MV-4-11 (cell line): ENCODE data around the gene TTC28.
"Not testable (repeated sequence)": the region's sequence is repeated elsewhere in the genome, so short reads cannot be mapped to it uniquely, and the experiment has no call there.

Experiments
- DNase-seq: peaks from one replicate; lab custom pipeline; 2025; lab: John Stamatoyannopoulos, UW

TTC28 gene

DNA sequence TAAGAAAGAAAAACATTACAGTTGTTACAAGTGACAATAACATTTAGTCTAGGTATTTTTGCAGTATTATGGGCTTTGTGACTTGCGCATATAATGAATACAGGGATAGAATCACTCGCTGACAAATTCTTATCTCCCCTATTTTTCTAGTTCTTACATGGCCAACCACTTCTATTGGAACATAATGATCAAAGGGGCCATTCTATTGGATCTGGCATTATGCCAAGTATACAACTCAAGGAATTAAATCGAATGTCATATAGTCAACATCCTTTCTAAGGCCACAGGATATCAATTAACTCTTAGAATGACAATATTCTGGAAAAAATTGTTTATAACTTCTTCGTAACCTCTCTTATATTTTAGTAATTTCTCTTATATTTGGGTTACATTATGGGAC lies 272.0 kb downstream of the TTC28 start:
- no peak for DNase-seq

DNA sequence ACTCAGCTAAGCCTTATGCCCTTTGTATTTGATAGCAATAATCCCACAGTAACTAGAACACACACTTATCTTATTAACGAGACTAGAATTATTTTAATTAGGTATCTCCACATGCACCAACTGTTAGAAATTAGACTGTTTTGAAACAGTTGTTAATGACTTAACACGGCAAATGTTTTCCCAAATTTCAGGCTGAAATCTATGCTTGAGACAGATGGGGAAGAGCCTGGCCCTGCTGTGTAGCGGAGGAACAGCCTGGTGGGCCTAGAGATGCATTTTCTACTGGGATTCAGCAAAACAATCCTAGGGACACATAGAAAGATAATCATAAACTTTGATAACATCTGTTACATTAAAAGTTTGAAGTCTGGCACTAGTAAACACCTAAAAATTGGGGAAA lies 273.4 kb downstream of the TTC28 start:
- no peak for DNase-seq

DNA sequence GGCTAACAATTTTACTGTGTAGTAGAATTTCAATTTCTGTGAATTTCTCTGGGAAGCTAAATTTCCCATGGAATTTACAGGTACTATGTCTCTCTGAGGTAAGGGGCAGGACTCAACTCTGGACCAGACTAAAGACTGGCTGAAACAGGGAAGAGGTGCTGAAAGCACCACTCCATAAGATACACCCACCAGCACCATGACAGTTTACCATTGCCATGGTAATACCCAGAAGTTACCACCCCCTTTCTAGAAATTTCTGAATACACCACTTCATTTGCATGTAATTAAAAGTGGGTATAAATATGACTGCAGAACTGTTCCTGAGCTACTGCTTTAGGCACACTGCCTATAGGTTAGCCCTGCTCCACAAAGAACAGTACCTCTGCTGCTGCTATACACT lies 274.1 kb downstream of the TTC28 start:
- no peak for DNase-seq

DNA sequence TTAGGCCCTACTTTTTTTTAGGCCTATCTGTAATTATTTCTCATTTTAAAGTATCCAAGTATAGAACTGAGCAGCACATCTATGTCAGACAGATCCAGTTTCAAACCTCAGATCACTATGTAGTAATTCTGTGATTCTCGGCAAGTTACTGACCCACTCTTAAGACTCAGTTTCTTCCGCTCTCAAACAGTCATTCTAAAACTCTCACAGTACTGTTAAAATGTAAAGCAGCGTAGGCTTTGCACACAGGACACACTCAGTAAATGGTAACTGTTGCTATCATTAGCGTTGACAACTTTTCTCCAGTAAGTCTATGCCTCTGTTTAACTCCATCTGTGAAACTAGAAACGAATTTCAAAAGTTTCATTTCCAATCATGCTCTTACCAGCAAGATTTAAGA lies 277.1 kb downstream of the TTC28 start:
- DNase-seq, result no peak

DNA sequence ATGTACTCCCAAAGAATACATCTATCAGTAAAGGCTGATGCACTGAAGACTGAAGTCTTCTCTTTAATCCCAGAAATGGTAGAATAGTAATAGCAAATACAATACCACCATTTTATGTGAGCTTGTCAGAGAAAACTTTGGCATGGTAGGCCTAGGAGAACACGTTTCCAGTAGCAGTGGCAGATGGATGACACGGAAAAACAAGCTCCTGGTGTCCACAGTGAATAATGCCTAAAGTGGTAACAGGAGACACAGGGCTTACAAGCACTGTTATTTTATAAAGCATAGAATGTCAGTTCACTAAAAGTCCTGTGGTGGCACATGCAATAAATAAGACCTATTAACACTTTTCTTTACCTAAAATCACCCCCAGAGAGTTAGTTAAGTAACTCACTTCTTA lies 277.6 kb downstream of the TTC28 start:
- DNase-seq, result no peak

DNA sequence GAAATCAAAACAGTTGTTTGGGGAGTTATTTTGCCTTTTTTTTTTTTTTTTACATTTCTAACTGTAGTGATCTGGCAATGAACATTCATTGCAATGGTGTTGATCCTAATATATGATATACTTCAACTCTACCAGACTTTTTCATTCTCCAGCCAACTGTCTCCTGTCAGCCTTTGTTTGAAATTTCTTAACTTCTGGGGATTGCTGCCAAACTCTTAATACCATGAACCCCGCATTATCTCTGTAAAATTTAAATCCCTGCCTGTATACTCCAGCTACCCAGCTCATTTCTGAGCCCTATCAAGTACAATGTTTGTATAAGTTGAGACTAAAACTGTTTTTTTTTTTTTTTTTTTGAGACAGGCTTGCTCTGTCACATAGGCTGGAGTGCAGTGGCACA lies 280.7 kb downstream of the TTC28 start:
- no peak for DNase-seq

DNA sequence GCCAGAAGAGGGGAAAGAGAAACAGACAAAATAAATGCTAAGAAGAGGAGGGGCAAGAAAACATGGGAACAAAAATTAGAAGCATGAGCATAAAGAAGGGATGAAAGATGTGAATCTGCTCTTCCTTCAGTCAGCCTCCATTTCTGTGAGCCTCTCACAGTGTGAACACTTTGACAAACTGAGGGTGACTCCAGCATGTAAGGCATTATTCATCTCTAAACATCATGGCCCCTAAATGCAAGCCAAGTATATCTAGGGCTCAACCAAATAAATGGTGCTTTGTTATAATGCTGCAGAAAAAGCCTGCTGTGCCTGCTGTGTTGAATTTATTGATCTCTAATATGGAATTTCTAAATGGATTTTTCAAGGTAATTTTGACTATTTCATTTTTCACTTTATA lies 281.3 kb downstream of the TTC28 start:
- no peak for DNase-seq

DNA sequence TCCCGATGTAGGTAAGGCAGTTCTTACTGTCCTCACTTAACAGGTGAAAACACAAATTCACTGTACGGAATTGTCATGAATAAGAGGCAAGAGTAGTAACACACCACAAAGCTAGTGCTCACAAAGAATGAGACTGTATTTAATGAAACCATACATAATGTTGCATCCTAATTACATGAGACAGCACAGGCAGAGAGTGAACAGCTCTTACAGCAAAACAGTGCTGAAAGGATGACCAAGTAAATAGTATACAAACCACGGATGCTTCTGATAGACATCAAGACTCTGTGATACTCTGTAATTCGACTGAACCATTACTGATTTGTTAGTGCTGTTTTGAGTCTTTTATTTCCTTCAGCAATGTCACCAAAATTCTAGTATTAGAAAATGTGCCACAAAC lies 282.3 kb downstream of the TTC28 start:
- DNase-seq, result no peak

DNA sequence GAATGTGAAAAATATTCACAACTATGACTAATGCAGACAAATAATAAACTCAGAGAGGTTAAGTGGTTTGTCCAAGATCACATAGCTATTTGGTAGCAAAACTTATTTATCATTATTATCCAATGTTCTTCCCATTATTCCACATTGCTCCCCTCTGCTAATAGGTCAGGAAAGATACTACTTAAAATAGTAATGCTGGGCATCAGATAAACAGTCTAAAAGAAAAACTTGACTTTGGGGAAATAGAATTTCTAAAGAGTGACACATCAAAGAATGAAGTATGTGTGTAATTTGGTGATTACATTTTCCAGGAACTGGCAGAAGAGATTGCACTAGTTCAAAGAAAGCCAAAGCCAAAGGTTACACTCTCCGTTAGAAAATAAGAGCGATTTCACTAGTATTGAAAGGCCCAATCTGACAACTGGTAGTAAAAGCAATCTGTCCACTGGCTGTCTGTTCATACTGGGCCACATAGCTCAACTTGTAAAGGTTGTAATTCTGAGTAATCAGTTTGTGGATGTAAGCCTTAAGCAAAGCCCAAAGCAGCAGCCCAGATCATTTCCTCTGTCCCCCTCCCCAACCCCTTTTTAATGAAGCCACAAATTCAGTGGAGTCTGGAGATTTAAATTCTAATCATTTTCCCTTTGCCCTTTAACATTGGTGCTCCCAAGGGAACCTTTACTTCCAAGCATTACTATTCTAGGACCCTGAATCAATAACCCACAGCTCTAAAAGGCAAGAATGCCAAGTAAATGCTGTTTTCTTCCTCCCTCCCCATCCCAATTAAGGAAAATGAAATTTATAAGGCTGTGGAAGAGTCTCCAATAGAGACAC lies 283.5 kb downstream of the TTC28 start:
- DNase-seq, result peak; percentile 57

DNA sequence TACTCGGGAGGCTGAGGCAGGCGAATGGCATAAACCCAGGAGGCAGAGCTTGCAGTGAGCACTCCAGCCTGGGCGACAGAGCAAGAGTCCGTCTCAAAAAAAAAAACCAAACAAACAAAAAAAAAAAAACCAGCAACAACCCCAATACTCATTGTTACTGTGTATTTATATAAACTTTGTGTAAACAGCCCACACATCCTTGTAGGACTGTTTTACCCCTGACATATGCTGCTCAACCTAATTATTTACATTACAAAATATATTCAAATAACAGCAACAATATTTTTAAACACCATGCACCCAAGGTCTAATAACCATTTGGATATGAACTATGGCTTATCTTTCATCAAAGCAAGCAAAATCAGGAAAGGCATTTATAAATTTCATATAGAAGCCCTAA lies 284.1 kb downstream of the TTC28 start:
- no peak for DNase-seq

DNA sequence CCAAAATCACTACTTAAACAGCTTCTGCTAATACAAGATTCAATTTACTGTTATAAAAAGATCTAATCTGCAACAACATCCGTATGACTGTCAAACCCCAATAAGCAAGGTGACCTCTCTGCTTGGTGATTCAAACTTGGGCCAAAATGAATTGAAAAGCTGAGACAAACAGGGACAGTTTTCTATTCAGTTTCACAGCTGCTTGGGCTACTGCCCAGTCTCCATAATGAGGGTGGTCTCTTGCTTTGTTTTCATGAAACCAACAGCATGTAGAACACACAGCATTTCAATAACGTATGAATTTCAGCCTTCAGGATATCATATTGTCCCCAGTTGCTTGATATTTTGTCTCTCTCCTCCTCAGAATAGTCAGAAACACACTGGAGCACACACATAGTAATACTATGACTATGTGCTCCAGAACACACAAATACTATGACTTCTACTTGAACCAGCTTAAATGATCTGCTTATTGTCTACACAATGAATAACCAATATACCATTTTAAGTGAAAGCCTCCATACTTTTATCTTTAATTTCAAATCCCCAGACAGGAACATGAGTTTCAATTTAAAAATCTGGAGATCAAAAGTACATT lies 285.0 kb downstream of the TTC28 start:
- DNase-seq, result no peak

DNA sequence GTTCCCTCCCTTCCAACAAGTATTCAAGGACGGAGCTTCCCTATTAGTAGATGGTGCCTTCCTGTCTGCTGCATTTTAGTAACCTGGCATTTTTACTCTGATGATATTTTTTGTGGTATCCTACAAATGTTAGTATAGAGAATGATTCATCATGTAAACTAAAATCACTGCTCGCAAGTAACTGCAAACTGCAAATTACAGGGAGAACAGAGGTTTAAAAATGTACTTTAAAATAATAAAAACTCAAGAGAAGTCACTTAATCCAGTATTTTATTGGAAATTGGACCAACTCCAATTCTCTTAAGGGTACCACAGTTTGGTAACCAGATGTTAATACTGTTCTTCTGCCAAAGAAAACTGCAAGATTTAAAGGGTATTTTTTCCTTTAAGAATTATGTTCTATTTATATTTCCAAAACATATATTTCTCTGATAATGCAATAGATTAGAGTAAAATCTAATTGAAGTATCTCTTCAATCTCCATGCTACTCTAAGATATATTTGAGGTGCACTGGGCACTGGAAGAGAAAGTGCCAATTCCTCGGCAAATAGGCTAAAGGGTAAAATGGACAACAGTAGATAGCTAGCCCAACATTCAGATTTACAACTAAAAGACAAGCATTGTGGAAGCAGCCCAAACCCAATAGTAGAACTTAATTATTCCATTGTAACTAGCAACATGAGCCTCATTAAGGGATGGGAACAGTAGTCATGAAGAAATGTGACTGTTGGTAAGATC lies 298.0 kb downstream of the TTC28 start:
- DNase-seq, result no peak

DNA sequence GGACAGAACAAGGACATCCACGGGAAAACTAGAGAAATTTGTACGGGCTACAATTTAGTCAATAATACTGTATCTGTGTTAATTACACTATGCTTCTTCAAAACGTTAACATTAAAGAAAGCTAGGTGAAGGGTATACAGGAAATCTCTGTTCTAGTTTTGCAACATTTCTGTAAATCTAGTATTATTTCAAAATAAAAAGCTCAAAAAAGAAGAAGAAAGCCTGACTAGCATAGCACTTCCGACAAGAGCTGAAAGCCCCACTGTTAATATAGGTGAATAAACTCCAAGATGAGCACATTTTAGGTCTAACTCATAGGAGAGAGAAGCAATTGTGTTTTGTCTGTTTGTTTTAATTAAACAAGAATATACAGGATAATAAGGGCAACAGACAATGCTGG lies 299.7 kb downstream of the TTC28 start:
- no peak for DNase-seq

DNA sequence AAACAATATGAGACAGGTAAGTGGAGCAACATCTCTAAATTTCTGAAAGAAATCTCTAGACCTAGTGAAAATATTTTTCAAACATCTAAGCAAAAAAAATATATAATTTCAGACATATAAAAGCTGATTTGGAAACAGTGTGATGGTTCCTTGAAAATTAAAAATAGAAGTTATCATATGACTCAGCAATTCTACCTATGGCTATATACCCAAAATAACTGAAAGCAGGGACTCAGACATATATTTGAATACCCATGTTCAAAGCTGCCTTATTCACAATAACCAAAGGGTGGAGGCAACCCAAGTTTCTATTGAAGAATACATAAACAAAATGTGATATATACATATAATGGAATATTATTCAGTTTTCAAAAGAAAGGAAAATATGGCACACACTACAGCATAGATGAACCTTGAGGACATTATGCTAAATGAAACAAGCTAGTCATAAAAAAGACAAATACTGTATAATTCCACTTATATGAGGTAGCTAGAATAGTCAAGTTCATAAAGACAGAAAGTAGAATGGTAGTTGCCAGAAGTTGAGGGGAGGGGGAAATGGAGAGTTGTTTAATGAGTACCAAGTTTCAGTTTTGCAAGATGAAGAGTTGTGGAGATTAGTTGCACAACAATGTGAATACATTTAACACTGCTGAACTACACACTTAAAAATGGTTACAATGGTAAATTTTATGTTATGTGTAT lies 300.4 kb downstream of the TTC28 start:
- peak; percentile 55 for DNase-seq

DNA sequence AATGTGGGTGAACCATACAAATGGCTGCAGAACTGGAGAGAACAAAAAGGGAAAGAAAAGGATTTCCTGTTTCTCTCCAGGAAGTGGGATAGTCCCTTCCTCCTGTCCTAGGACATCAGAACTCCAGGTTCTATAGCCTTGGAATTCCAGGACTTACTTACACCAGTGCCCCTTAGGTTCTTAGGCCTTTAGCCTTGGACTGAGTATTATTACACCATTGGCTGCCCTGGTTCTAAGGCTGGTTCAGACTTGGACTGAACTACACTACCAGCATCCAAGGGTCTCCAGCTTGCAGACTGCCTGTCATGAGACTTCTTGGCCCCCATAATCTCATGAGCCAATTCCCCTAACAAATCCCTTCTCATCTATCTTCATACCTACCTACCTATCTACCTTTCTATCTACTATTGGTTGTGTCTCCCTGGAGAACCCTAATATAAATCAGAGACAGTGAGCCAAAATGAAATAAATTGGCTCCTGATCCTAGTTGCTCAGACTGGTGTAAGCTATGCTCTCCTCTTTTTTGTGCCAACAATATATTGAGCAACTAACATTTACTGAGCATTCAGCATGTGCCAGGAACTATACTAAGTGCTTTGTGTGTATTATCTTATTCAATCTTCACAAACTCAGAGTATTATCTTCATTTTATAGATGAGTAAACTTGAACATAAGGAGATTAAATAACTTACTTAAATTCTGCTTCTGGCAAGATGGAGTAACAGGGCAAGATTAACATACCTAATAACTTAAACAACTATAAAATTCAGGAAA lies 303.7 kb downstream of the TTC28 start:
- no peak for DNase-seq

DNA sequence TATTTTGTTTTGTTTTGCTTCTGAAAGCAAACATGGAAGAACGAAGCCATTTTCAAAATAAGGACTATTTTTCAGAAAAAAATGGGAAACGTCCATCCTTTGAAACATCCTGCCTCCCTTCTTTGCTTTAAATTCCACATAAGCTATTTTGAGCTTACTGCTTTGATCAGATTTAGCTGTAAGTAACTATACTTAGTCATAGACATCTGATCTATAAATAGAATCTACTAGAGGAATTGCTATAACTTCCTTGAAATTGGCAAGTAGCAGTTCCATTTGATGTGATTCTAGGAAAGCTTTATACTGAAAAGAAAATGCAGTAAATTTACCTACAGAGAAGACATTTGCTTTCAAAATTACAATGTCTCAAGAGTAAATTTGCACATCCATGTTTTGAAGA lies 305.8 kb downstream of the TTC28 start:
- peak; percentile 73 for DNase-seq

DNA sequence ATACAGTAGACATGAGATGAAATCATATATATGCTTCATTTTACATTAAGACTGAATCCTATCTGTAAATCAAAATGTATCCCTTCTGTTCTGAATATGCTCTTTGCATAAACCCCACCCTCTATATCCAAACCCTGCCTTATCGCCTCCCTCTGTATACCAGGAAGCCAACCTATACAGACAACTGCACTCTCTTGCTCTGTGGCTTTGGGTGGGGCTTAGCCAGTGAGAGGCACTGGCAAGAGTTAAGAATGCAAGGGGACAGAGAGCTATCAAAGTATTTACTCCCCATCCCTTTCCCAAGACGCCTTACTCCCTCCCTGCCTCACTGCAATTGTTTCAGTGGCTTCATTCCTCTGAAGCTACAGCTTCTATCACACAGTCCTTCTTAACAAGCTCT lies 309.8 kb downstream of the TTC28 start:
- no peak for DNase-seq

DNA sequence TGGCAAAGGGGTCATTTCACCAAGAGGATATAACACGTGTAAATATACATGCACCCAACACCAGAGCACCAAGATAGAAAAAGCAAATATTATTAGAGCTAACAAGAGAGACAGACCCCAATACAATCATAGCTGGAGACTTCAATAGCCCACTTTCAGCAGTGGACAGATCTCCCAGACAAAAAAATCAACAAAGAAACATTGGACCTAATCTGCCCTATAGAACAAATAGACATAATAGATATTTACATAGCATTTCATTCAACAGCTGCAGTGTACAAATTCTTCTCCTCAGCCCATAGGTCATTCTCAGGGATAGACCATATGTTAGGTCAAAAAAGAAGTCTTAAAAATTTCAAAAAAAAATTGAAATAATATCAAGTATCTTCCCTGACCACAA lies 312.8 kb downstream of the TTC28 start:
- DNase-seq, result no peak

DNA sequence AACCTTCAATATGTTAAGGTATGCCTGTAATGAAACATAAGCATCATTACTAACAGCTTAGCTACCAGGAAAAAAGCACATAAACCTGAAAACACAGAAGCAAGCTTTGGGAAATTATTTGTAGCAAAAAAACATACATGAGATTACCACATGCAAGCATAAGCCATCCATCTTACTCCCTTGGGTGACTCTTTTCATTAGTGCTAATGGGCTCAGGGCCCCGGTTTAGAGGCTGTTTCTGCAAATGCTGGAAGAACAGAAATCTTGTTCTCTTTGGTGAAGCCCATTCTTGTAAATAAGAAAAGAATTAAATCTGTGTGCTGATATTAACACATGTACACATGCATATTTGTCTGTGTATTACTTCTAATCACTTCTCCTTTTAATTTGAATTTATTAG lies 314.3 kb downstream of the TTC28 start:
- DNase-seq, result no peak

DNA sequence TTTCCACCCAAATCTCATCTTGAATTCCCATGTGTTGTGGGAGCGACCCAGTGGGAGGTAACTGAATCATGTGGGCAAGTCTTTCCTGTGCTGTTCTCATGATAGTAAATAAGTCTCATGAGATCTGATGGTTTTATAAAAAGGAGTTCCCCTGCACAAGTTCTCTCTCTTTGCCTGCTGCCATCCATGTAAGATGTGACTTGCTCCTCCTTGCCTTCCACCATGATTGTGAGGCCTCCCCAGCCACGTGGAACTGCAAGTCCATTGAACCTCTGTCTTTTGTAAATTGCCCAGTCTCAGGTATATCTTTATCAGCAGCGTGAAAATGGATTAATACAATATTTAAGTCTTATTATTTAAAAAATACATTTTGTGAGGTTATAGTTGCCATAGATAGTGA lies 315.5 kb downstream of the TTC28 start:
- not testable (repeated sequence) for DNase-seq

DNA sequence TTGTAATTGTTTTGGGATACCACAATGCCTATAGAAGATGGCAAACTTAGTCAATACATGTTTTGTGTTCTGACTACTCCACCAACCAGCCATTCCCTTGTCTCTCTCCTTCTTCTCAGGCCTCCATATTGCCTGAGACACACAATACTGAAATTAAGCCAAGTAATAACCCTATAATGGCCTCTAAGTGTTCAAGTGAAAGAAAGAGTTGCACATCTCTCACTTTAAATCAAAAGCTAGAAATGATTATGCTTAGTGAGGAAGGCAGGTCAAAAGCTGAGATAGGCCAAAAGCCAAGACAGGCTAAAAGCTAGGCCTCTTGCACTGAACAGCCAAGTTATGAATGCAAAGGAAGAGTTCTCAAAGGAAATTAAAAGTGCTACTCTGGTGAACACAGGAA lies 318.7 kb downstream of the TTC28 start:
- no peak for DNase-seq

DNA sequence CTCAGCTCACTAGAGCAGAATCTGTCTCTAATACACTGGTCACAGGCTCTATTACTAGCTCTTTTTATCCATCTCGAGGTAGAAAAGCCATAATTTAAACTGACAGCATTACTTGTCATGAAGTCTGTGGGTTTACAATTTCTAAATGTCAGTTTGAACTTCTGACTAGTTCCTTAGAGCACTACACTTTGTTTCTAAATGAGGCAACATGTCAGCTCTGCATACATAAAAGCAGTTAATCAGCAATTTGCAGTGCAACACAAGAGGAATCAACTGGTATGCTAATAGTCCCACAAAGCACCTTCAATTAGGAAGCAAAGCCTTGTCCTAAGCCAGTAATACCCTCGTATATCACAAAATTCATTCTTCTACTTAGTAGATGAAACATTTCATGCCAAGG lies 321.3 kb downstream of the TTC28 start:
- DNase-seq, result peak; percentile 68
